Vagina (tissue), 2 donors: Measurements from ENCODE around the gene MRGPRX1.

Experiments used
- POLR2A ChIP-seq, 2 donors: fragments of 450-650 bp; IDR thresholded peaks; one replicate each; pipeline ENCODE4 v1.6.1; 2017; ENCODE audit warnings: antibody characterized with exemption in 2 of 2, mild to moderate bottlenecking in 2 of 2, moderate library complexity in 2 of 2
- POLR2AphosphoS5 ChIP-seq, 2 donors: sonication (generic); formaldehyde crosslinking; IDR thresholded peaks; one replicate each; pipeline ENCODE4 v1.9.0; 2017; ENCODE audit warnings: antibody characterized with exemption in 2 of 2, mild to moderate bottlenecking in 2 of 2, low read depth in 1 of 2; ENCODE audit not compliant: insufficient read depth in 1 of 2
- TF ChIP-seq, protein P1 (sequence below), 3 experiments: fragments of 450-650 bp in 2 of 3; fragments of 200-600 bp in 1 of 3; sonication (generic) in 1 of 3; IDR thresholded peaks; one replicate each; pipeline ENCODE4 v1.5.1; 2017 to 2019; ENCODE audit warnings: antibody characterized with exemption in 3 of 3, mild to moderate bottlenecking in 2 of 3, moderate library complexity in 2 of 3

DNA sequence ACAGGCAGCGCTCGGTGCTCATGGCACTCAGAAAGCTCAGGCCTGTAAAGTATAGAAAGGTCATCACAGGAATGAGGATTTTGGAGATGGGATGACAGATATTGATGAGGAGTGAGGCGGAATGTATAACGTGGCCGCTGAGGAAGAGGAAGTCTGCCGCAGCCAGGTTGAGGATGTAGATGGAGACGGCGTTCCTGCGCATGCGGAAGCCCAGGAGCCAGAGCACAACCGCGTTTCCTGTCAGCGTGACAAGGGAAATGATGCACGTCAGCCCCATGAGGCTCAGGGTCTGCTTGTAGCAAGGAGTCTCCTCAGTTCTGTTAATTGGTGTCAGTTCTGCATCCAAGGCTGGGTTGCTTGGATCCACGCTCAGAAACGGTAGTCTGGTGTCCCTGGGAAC, 33.1 kb upstream of the MRGPRX1 start:
- TF ChIP-seq, protein P1, sequence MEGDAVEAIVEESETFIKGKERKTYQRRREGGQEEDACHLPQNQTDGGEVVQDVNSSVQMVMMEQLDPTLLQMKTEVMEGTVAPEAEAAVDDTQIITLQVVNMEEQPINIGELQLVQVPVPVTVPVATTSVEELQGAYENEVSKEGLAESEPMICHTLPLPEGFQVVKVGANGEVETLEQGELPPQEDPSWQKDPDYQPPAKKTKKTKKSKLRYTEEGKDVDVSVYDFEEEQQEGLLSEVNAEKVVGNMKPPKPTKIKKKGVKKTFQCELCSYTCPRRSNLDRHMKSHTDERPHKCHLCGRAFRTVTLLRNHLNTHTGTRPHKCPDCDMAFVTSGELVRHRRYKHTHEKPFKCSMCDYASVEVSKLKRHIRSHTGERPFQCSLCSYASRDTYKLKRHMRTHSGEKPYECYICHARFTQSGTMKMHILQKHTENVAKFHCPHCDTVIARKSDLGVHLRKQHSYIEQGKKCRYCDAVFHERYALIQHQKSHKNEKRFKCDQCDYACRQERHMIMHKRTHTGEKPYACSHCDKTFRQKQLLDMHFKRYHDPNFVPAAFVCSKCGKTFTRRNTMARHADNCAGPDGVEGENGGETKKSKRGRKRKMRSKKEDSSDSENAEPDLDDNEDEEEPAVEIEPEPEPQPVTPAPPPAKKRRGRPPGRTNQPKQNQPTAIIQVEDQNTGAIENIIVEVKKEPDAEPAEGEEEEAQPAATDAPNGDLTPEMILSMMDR (IDR thresholded peaks at IDR 0.05), result no peak
- TF ChIP-seq POLR2A (IDR thresholded peaks at IDR 0.05) (no peak), POLR2AphosphoS5 (IDR thresholded peaks at IDR 0.05; ENCODE audit: insufficient read depth in 1 of 2, low read depth in 1 of 2) (no peak)
